ENCODE results near the gene ATP2B1. TPM values are rescaled to one million over a fixed set of nuclear protein-coding genes. Genes with fewer than 3 reads are reported as not detected.

ATP2B1 gene
- total RNA-seq, 1 donor = 56.8 TPM

- no peak for DNase-seq (ENCODE audit: low read depth)
- TF ChIP-seq CTCF (IDR thresholded peaks at IDR 0.05; ENCODE audit: insufficient read depth, low read length) = no peak
Observed at GRCh38 chr12:89544022-89544421, 164.6 kb downstream of the ATP2B1 start.

DNA sequence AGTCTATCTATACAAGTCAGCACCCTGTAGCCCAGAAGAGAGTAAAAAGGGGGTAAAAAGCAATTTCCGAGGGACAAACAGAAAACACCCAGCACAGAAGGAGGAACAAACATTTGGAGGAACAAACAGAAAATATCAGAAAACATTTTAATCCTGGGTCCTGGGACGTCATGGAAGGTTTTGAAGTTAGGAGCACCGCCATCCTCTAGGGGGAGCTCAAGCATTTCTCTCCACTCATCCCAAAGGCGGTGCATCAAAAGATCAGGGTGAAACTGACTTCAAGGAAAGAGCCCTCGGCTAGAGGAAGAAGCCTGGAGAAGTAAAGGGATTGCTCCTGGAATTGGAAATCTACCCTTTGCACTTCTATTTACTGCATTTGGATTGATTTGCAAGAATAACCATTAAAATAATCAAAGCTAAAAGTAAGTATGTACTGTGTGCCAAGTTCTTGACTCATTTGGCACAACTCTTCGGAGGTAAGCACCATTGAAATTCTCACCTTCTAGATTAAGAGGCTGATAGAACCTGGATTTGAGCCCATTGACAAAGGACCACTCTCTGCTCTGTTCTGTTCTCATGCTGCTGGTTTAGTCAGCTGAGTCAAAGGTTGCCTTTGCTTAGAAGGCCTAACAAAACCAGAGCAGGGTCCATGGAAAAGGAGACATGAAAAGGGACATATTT is 165.6 kb downstream of the ATP2B1 start:
- DNase-seq (ENCODE audit: low read depth) = peak; percentile 91
- peak; percentile 90 for TF ChIP-seq CTCF (IDR thresholded peaks at IDR 0.05; ENCODE audit: insufficient read depth, low read length)
- H3K4me3 ChIP-seq (ENCODE audit: low read depth, low read length) = no peak overlapping the region

More at GRCh38 chr12:89544022-89544421, 164.6 kb downstream of the ATP2B1 start:
- H3K4me3 ChIP-seq (ENCODE audit: low read depth, low read length) = no peak overlapping the region

- TF ChIP-seq CTCF (IDR thresholded peaks at IDR 0.05; ENCODE audit: insufficient read depth, low read length) = no peak
- no peak overlapping the region for H3K4me3 ChIP-seq (ENCODE audit: low read depth, low read length)
- DNase-seq (ENCODE audit: low read depth) = no peak
Observed at GRCh38 chr12:89542236-89542635, 166.4 kb downstream of the ATP2B1 start.

- no peak for DNase-seq (ENCODE audit: low read depth)
- H3K4me3 ChIP-seq (ENCODE audit: low read depth, low read length) = no peak overlapping the region
- no peak for TF ChIP-seq CTCF (IDR thresholded peaks at IDR 0.05; ENCODE audit: insufficient read depth, low read length)
Observed at GRCh38 chr12:89540586-89540985, 168.1 kb downstream of the ATP2B1 start.

- H3K4me3 ChIP-seq (ENCODE audit: low read depth, low read length) = no peak overlapping the region
- no peak for DNase-seq (ENCODE audit: low read depth)
- TF ChIP-seq CTCF (IDR thresholded peaks at IDR 0.05; ENCODE audit: insufficient read depth, low read length) = no peak
Observed at GRCh38 chr12:89539426-89540223, 169.0 kb downstream of the ATP2B1 start.

DNA sequence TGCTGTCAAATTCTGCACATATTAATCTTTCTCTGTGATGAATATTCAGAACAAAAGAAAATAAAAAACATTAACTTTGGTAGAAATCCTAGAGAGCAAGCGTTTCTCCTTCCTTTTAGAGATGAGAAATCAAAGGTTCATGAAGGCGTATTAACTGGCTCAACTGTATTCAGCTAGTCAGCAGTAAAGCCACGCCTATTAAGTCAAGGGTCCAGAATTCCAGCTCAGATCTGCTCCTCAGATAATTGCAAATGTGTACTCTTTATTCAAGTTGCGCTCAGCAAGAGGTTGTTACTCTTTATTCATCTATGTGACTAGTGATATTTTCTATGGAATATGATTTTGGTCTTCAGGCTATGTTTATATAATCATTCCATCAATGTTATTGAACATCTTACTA is 169.7 kb downstream of the ATP2B1 start:
- DNase-seq (ENCODE audit: low read depth) = no peak
- no peak for TF ChIP-seq CTCF (IDR thresholded peaks at IDR 0.05; ENCODE audit: insufficient read depth, low read length)
- H3K4me3 ChIP-seq (ENCODE audit: low read depth, low read length) = no peak overlapping the region

Small RNA genes lying within 50 kb of the gene (small RNA-seq; reads per million reads assigned to genes)
- gene AC025034.2 (not detected), gene RNA5SP365 (0.57 reads per million), gene RNU6-148P (not detected)

Other genes starting within 250 kb of the ATP2B1 start
- 8.3 and 12.1 TPM in 2 replicates for gene GALNT4, start 184.0 kb downstream of the ATP2B1 start, total RNA-seq (ENCODE audit: low replicate concordance)
- 2.8 and 19.3 TPM in 2 replicates for gene POC1B, start 182.8 kb downstream of the ATP2B1 start, total RNA-seq (ENCODE audit: low replicate concordance)